Islet of Langerhans (tissue), 1 donor: ENCODE results near the gene PHLDB2.

Experiments used
- FAIRE-seq: peaks from one replicate; lab custom pipeline; 2011; peaks lifted over from hg19 to GRCh38; lab: Jason Lieb, UNC

PHLDB2 gene

GRCh38 chr3:111884411-111885018, 25.4 kb downstream of the PHLDB2 start:
- no peak for FAIRE-seq

- no peak for FAIRE-seq
These were observed 26.5 kb downstream of the PHLDB2 start for GRCh38 chr3:111885578-111885977.

- peak; percentile 41 for FAIRE-seq
These were observed 31.1 kb downstream of the PHLDB2 start for GRCh38 chr3:111890051-111890580.

- no peak for FAIRE-seq
These were observed 33.0 kb downstream of the PHLDB2 start for GRCh38 chr3:111892070-111892469.

- no peak for FAIRE-seq
These were observed 36.0 kb downstream of the PHLDB2 start for GRCh38 chr3:111895071-111895470.

- no peak for FAIRE-seq
These were observed 40.9 kb downstream of the PHLDB2 start for GRCh38 chr3:111899966-111900365.

- FAIRE-seq, result no peak
These were observed 42.6 kb downstream of the PHLDB2 start for GRCh38 chr3:111901637-111902036.

- no peak for FAIRE-seq
These were observed 43.5 kb downstream of the PHLDB2 start for GRCh38 chr3:111902534-111902933.

GRCh38 chr3:111903067-111903511, 44.0 kb downstream of the PHLDB2 start:
- no peak for FAIRE-seq

GRCh38 chr3:111904376-111905241, 45.5 kb downstream of the PHLDB2 start:
- peak; percentile 79 for FAIRE-seq

- no peak for FAIRE-seq
These were observed 47.6 kb downstream of the PHLDB2 start for GRCh38 chr3:111906656-111907055.

GRCh38 chr3:111907151-111907550, 48.1 kb downstream of the PHLDB2 start:
- no peak for FAIRE-seq

- FAIRE-seq, result no peak
These were observed 51.7 kb downstream of the PHLDB2 start for GRCh38 chr3:111910806-111911205.

- no peak for FAIRE-seq
These were observed 52.4 kb downstream of the PHLDB2 start for GRCh38 chr3:111911446-111911845.

GRCh38 chr3:111913163-111913763, 54.2 kb downstream of the PHLDB2 start:
- no peak for FAIRE-seq

GRCh38 chr3:111915905-111916304, 56.8 kb downstream of the PHLDB2 start:
- no peak for FAIRE-seq

- peak; percentile 78 for FAIRE-seq
These were observed 58.2 kb downstream of the PHLDB2 start for GRCh38 chr3:111917300-111917699.

GRCh38 chr3:111919370-111920065, 60.5 kb downstream of the PHLDB2 start:
- FAIRE-seq, result no peak

GRCh38 chr3:111921181-111921580, 62.1 kb downstream of the PHLDB2 start:
- no peak for FAIRE-seq

- FAIRE-seq, result no peak
These were observed 64.2 kb downstream of the PHLDB2 start for GRCh38 chr3:111923095-111923771.

- no peak for FAIRE-seq
These were observed 64.7 kb downstream of the PHLDB2 start for GRCh38 chr3:111923806-111924205.

GRCh38 chr3:111924283-111924682, 65.2 kb downstream of the PHLDB2 start:
- FAIRE-seq, result no peak
